HepG2 (cell line): ENCODE data around the gene MRPS10. TPM values are rescaled to one million over a fixed set of nuclear protein-coding genes. Genes with fewer than 3 reads are reported as not detected.

ENCODE experiments used
- CBX5 ChIP-seq: sonication (generic); formaldehyde crosslinking; IDR thresholded peaks from 2 replicates; pipeline ENCODE4 v1.4.0; 2020; ENCODE audit warnings: missing genetic modification reagents, borderline replicate concordance
- CENPBD1 ChIP-seq: sonication (generic); formaldehyde crosslinking; IDR thresholded peaks from 2 replicates; pipeline ENCODE4 v1.8.0; 2022; ENCODE audit warnings: missing genetic modification reagents, low read depth, mild to moderate bottlenecking, borderline replicate concordance
- ESRRA ChIP-seq: sonication (generic); formaldehyde crosslinking; IDR thresholded peaks from 2 replicates; pipeline ENCODE4 v1.5.1; 2020; ENCODE audit warnings: mild to moderate bottlenecking, low read depth, missing genetic modification reagents
- FOSL2 ChIP-seq: sonication (generic); formaldehyde crosslinking; IDR thresholded peaks from 2 replicates; pipeline ENCODE4 v1.4.0; 2020; ENCODE audit warnings: missing genetic modification reagents
- FOXO4 ChIP-seq: sonication (generic); formaldehyde crosslinking; conservative IDR thresholded peaks from 2 replicates; pipeline ENCODE4 v1.8.1; 2023; ENCODE audit warnings: missing genetic modification reagents
- GABPA ChIP-seq, 2 experiments: IDR thresholded peaks; 2 replicates each; pipeline ENCODE4 v1.6.1; 2011 to 2016; ENCODE audit warnings: low read depth in 2 of 2, low read length in 1 of 2, missing biosample characterization in 1 of 2, missing genetic modification characterization in 1 of 2
- GATAD2A ChIP-seq: IDR thresholded peaks from 2 replicates; pipeline ENCODE4 v1.6.1; 2016
- HDAC1 ChIP-seq: sonication (generic); formaldehyde crosslinking; IDR thresholded peaks from 2 replicates; pipeline ENCODE4 v1.5.1; 2020; ENCODE audit warnings: mild to moderate bottlenecking, missing genetic modification reagents
- KDM3A ChIP-seq: IDR thresholded peaks from 2 replicates; pipeline ENCODE4 v1.6.1; 2018; ENCODE audit warnings: low read depth, missing compliant biosample characterization
- MIER2 ChIP-seq: IDR thresholded peaks from 2 replicates; pipeline ENCODE4 v1.6.1; 2016; ENCODE audit warnings: missing biosample characterization, missing genetic modification reagents
- MYNN ChIP-seq: sonication (generic); formaldehyde crosslinking; IDR thresholded peaks from 2 replicates; pipeline ENCODE4 v1.4.0; 2020; ENCODE audit warnings: mild to moderate bottlenecking, low read depth, missing genetic modification reagents
- RAD51 ChIP-seq: fragments of 450-650 bp; IDR thresholded peaks from 2 replicates; pipeline ENCODE4 v1.6.1; 2016; ENCODE audit warnings: borderline replicate concordance
- RCOR2 ChIP-seq: IDR thresholded peaks from 2 replicates; pipeline ENCODE4 v1.6.1; 2016; ENCODE audit warnings: missing biosample characterization, missing genetic modification reagents
- RXRA ChIP-seq: sonication (generic); formaldehyde crosslinking; IDR thresholded peaks from 2 replicates; pipeline ENCODE4 v1.5.1; 2020; ENCODE audit warnings: missing genetic modification reagents
- SALL2 ChIP-seq: sonication (generic); formaldehyde crosslinking; IDR thresholded peaks from 2 replicates; pipeline ENCODE4 v1.8.1; 2023; ENCODE audit warnings: mild to moderate bottlenecking, missing genetic modification reagents, inconsistent platforms
- SAP130 ChIP-seq: IDR thresholded peaks from 2 replicates; pipeline ENCODE4 v1.6.1; 2016; ENCODE audit warnings: low read depth
- TBX2 ChIP-seq: sonication (generic); formaldehyde crosslinking; IDR thresholded peaks from 2 replicates; pipeline ENCODE4 v1.5.0; 2020; ENCODE audit warnings: missing genetic modification reagents, mild to moderate bottlenecking, borderline replicate concordance
- TFE3 ChIP-seq: IDR thresholded peaks from 2 replicates; pipeline ENCODE4 v1.6.1; 2016
- TIGD3 ChIP-seq: sonication (generic); formaldehyde crosslinking; IDR thresholded peaks from 2 replicates; pipeline ENCODE4 v1.5.1; 2020; ENCODE audit warnings: mild to moderate bottlenecking, missing genetic modification reagents, borderline replicate concordance
- XRCC5 ChIP-seq: fragments of 200-400 bp; formaldehyde crosslinking; optimal IDR thresholded peaks from 2 replicates; pipeline ENCODE3; 2017; ENCODE audit warnings: mild to moderate bottlenecking, low read length
- ZBTB44 ChIP-seq: sonication (generic); formaldehyde crosslinking; IDR thresholded peaks from 2 replicates; pipeline ENCODE4 v1.4.0; 2020; ENCODE audit warnings: missing genetic modification reagents
- ZFY ChIP-seq: sonication (generic); formaldehyde crosslinking; IDR thresholded peaks from 2 replicates; pipeline ENCODE4 v1.4.0; 2020; ENCODE audit warnings: missing genetic modification reagents
- ZNF432 ChIP-seq: sonication (generic); formaldehyde crosslinking; IDR thresholded peaks from 2 replicates; pipeline ENCODE4 v1.5.0; 2020; ENCODE audit warnings: missing genetic modification reagents, mild to moderate bottlenecking, borderline replicate concordance
- ZNF569 ChIP-seq: sonication (generic); formaldehyde crosslinking; IDR thresholded peaks from 2 replicates; pipeline ENCODE4 v1.5.0; 2020; ENCODE audit warnings: mild to moderate bottlenecking, missing genetic modification reagents, moderate library complexity, borderline replicate concordance
- ZNF672 ChIP-seq: sonication (generic); formaldehyde crosslinking; IDR thresholded peaks from 2 replicates; pipeline ENCODE4 v1.8.1; 2022; ENCODE audit warnings: missing genetic modification reagents
- ZNF7 ChIP-seq: IDR thresholded peaks from 2 replicates; pipeline ENCODE4 v1.6.1; 2016; ENCODE audit warnings: missing biosample characterization, missing genetic modification reagents
- ZNF768 ChIP-seq: sonication (generic); formaldehyde crosslinking; IDR thresholded peaks from 2 replicates; pipeline ENCODE4 v1.4.0; 2020; ENCODE audit warnings: missing genetic modification reagents
- polyA plus RNA-seq, 8 experiments: library from polyadenylated mRNA; depleted of rRNA in 3 of 8; stranded (reverse) in 7 of 8; unstranded in 1 of 8; fragments of >200 nt; fragmentation: Illumina TruSeq in 4 of 8; extraction: Trizol in 4 of 8; gene quantifications; 2 replicates each; pipeline versions ENCODE4 v1.2.1 to v1.2.3, GENCODE V29; 2011 to 2016; ENCODE audit warnings: low read depth in 4 of 8, missing spikeins in 1 of 8, mixed read lengths in 1 of 8; ENCODE audit not compliant: insufficient read depth in 1 of 8
- total RNA-seq, 5 experiments: library from RNA; depleted of rRNA; stranded (reverse); fragments of >200 nt; fragmentation: Illumina TruSeq; extraction: Trizol; gene quantifications; 2 replicates each; pipeline ENCODE4 v1.2.3, GENCODE V29; 2016; ENCODE audit warnings: low read depth in 1 of 5

MRPS10 gene
- total and polyA plus RNA-seq, 2 of the 13 experiments (the other 11 are each of a cell fraction or from before 2014, with no cell fraction given) = 31.7 to 54.6 TPM

GRCh38 chr6:42260396-42260888 is 42.8 kb upstream of the MRPS10 start (continued):
- peak; percentile 56; the same call in 1 of the 2 replicates for TF ChIP-seq ZFY (CRISPR knock-in tag)
- no peak for TF ChIP-seq HDAC1 (CRISPR knock-in tag)
- TF ChIP-seq CBX5 (CRISPR knock-in tag) = no peak
- TF ChIP-seq RCOR2 (CRISPR knock-in tag) = no peak
- TF ChIP-seq FOSL2 (CRISPR knock-in tag) = no peak
- TF ChIP-seq ZNF672 (CRISPR knock-in tag) = no peak
- no peak for TF ChIP-seq ZNF569 (CRISPR knock-in tag)
- no peak for TF ChIP-seq CENPBD1 (CRISPR knock-in tag)
- no peak for TF ChIP-seq TIGD3
- 0 out of 2 replicates have a peak, but pooled peaks have one; percentile 10 for TF ChIP-seq ZNF768 (CRISPR knock-in tag)
- no peak for TF ChIP-seq ZBTB44 (CRISPR knock-in tag)
- no peak for TF ChIP-seq ZNF7 (CRISPR knock-in tag)
- TF ChIP-seq FOXO4 (CRISPR knock-in tag) = no peak
- TF ChIP-seq SAP130 (CRISPR knock-in tag) = peak; percentile 46; the same call in 1 of the 2 replicates
- TF ChIP-seq RAD51 = peak; percentile 91
- TF ChIP-seq ZNF432 (CRISPR knock-in tag) = no peak
- no peak for TF ChIP-seq KDM3A
- TF ChIP-seq MYNN (CRISPR knock-in tag) = no peak
- no peak for TF ChIP-seq ESRRA (CRISPR knock-in tag)
- no peak for TF ChIP-seq XRCC5
- no peak for TF ChIP-seq RXRA (CRISPR knock-in tag)
- 0 out of 2 replicates have a peak, but pooled peaks have one; percentile 14 for TF ChIP-seq TBX2 (CRISPR knock-in tag)
- no peak for TF ChIP-seq GATAD2A (CRISPR knock-in tag)
- TF ChIP-seq GABPA (IDR thresholded peaks at IDR 0.05; ENCODE audit: low read depth, low read length) = no peak
- peak; percentile 41; the same call in 1 of the 2 replicates for TF ChIP-seq GABPA (CRISPR knock-in tag; IDR thresholded peaks at IDR 0.05; ENCODE audit: low read depth)
- no peak for TF ChIP-seq MIER2
- TF ChIP-seq TFE3 (CRISPR knock-in tag) = peak; percentile 64; the same call in 1 of the 2 replicates
- no peak for TF ChIP-seq SALL2 (CRISPR knock-in tag)
